Retina (tissue), 1 donor: Measurements from ENCODE around the gene MAD1L1.
"Not testable (repeated sequence)": the region's sequence is repeated elsewhere in the genome, so short reads cannot be mapped to it uniquely, and the experiment has no call there.

Experiments used
- DNase-seq: peaks from one replicate; pipeline ENCODE4 v3.0.0-alpha.2; 2016

Gene MAD1L1

DNA sequence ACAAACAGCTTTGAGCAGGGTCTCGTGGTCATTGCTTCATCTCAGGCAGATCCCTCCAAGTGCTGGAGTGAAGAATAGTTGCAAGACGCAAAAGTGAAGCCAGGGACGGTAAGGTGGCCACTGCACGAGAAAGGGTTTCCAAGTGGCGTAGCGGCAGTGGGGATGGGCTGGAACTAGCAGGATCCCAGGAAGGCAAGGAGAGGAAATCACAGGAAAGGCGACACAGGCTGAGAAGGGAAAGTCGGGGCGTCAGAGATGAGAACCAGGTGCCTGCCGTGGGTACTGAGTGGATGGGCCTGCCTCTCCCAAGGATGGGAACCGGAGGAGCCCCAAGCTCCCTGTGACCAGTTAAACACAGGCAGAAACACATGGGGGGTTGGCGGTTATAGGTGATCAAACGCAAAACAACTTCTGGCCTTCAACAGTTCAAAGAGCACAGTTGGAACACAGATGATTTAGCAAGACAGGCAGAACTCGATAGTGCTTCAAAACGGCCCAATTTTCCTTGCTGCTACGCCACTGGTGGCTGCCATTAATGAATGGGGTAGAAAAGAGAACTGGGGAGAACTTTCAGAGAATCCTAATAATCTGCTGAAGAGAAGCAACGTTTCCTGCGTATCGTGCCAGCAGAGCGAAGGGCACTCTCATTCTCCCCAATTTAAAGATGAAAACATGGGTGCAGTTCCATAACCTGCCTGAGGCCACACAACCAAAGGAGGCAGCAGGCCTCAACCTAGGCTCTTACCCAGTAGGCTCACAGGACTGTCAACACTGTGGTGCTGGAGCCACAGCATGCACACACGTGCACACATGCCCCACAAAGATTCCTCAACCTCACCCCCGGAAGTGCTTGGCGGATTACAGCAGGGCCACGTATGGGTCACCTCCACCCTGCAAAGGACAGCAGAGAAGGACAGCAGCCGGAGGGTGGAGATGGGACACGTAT is 61.9 kb downstream of the MAD1L1 start:
- no peak for DNase-seq

DNA sequence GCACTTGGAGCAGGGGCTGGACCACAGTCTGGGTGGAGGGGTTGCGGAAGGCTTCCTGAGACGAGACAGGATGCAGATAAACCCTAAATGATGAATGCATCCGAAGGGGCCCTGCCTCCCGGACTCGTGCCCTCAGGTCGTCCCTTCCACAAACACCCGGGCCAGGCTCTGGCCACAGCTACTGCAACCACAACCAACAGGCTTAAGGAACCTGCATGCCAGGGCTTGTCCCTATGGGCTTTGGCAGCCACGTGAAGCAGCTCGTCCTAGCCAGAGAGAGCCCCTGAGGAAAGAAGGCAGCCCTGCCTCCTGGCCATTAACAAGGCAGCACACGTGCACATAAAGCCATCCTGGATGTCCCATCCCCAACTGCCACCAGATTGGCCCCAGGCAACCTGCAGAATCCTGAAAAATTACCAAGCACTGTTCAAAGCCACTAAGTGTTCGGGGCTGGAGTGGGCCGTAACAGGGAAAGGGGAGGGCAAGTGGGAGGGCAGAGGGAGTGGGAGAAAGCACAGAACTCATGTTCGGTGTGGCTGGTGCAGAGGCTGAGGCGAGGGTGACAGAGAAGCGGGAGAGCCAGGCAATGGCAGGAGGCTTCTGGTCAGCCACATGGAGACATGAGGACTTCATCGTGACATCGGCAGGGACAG is 62.7 kb downstream of the MAD1L1 start:
- DNase-seq, result no peak

DNA sequence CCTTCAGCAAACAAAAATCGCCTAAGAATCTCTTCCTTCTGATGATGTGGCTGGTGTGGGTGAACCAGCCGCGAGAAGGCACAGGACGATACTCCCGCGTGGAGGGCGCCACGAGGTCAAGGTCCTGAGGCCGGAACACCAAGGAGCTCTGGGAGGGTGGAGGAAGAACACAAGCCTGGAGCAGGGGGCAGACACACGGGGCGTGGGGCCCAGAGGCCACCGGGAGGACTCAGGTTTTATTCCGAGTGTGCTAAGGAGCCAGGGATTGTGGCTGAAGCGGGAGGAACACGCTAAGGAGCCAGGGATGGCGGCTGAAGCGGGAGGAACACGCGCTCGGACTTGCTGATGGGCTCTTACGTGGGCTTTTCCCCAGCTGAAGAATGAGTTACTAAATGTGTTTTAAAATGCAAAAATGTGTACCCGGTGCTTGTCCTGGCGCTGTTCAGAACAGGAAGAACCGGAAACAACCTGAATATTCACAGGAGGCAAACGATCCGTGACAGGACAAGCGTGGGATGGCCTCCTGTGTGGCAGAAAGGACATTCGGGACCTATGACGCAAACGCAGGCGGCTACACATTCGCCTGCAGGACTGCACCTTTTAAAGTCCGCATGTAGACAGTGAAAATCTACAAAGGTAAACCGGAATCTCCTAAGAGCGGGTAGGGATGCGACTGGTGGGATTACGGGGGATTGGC is 64.0 kb downstream of the MAD1L1 start:
- no peak for DNase-seq

DNA sequence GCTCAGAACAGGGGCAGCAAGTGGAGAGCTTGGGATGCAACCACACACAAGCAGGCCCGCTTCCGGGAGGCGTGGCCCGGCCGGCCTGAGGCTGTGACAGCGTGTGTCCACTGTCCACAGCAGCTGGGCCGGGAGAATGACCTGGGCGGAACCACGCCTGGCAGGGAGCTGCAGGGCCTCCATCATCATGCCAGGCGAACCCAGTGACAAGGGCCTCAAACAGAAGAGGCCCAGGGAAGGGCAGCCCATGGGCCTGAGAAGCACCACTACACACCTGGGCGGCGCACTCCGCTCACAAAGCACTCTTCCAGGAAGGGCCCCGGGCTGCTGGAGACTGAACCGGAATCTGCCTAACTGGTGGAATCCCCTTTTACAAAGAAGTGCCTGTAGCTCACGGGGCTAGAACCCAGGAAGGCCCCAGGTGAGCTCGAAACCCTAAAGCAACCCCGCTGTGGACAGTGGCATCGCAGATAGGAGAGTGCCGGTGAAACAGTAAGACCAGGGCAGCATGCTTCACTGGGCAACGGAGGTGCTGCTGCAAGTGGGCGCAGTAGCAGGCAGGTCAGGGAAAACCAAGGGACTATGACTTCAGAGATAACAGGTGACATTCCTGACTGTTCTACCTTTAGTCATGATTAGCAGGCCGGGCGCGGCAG is 66.0 kb downstream of the MAD1L1 start:
- no peak for DNase-seq

DNA sequence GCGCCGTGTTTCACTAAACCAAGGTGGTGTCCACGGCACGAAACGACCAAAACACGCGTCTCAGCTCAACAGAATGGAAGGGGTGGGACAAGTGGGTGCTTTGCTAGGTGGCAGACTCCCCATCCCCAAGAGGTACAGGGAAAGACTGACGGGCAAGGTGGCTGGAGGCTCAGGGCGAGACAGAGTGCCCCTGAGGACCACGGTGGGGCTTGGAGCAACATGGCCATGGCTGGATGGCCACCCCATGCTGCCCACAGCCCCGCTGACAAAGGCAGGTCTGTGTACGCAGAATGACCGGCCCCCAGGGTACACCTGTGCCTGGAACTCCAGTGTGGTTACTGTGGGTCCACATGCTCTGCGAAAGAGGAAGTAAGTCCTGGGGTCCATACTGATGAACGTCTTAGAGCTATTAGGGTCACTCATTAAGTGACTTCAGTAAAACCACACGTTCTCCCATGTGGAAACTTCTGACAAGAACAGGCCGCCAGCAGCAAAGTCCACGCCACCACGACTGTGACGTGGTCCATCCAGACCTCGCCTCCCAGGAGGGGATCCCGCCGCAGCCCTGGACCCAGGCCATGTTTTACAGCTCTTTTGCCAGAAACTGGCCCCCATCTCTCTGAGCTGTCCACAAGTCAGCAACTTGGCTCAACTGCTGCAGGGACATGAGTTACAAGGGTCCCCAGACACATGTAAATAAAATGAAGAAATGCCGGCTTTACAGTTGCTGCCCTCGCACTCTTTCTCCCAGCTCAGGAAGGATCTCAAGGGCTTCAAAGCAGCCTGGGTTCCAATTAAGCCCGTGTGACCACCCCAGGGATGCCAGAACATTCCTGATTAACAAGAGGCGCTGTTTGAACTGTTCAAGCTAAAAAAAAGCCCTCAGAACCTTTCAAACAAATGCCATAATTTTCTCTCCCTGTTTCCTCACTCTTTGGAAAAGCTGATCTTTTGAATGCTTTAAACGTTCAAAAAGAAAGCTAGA is 66.8 kb downstream of the MAD1L1 start:
- no peak for DNase-seq

DNA sequence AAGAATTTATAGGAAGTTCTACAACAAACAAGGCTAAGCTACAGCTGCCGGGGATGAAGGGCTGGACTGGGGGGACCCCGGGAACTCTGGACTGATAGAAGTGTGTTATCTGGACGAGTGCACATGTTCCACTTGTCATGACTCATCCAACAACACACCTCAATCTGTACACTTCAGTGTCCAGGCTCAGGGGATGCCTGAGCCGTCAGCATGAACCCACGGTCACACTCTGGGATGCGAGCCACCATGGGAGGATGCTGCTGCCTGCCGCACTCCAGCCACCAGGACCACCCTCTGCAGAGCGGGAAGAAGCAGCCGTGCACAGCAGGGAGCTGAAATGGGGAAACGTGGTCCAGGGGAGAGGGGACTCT is 67.5 kb downstream of the MAD1L1 start:
- no peak for DNase-seq

DNA sequence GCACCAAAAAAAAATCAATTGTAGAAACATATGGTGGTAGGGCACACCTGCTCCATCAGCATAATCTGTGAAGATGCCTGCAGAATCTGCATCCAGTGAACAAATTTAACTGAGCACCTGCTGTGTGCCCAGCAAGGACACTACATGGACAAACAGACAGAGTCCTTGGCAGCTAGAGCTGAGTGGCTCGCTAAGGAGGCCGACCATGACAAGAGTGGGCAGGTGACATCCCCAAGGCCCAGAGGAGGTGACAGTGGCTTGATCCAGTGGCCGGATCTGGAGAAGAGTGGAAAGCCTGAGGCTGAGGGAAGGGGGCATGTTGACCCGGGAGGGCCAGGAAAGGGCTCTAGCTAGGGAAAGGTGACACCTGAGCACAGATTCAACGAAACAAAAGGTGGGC is 68.1 kb downstream of the MAD1L1 start:
- DNase-seq, result no peak

DNA sequence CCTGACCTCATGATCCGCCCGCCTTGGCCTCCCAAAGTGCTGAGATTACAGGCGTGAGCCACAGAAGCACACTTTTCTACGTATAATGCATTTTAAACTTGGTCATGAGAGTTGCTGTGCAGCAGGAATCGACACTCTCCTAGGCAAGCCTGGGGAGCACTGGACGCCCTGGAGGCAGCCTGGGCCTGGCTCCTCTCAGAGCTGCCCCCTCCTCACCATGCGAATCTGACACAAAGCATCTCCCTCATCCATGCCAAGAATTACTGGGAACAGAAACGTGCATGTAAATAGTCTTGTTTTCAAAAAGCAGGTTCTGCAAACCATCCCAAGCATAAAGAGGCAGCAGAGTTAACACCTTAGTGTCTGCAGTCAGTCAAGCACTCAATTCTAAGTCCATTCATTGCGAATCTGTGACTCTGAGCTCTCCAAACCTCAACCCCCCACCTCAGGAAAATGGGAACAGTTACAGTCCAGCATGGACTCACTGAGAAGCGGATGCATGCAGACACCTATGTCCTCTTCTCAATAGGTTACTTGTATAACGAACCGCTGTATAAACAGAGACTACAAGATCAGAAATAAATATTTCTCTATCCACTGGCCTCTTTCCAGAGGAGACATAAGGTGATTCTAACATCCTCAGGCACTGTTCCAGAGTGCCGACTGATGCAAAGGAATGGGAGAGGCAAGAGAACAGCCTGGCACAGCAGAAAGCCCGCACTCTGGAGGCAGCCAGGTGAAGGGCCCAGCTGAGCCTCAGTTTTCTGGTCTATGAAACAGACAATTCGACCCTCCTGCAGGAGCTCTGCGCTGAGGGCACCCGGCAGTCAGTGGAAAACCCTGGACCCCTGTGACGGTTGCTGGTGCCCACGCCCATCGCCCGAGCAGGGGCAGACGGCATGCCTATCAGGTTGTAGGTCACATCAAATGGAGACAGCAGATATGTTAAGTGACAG is 68.9 kb downstream of the MAD1L1 start:
- no peak for DNase-seq

DNA sequence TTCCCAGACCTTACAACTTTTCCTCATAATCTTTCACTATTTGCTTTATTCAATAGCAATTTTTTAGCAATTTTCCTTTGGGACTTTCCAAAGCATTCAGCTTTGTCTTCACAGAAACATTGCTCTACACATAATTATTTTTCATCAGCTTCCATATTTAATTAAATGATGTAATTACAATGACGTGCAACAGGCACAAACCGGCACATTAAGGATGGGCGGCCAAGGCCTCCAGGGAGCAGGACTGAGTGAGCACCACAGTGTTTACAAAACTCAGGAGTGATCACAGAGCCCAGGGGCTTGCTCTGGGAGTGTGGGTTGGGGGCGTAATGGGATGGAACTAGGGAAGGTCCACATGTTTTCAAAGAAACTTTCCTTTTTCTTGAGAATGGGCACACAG is 69.8 kb downstream of the MAD1L1 start:
- DNase-seq, result no peak

DNA sequence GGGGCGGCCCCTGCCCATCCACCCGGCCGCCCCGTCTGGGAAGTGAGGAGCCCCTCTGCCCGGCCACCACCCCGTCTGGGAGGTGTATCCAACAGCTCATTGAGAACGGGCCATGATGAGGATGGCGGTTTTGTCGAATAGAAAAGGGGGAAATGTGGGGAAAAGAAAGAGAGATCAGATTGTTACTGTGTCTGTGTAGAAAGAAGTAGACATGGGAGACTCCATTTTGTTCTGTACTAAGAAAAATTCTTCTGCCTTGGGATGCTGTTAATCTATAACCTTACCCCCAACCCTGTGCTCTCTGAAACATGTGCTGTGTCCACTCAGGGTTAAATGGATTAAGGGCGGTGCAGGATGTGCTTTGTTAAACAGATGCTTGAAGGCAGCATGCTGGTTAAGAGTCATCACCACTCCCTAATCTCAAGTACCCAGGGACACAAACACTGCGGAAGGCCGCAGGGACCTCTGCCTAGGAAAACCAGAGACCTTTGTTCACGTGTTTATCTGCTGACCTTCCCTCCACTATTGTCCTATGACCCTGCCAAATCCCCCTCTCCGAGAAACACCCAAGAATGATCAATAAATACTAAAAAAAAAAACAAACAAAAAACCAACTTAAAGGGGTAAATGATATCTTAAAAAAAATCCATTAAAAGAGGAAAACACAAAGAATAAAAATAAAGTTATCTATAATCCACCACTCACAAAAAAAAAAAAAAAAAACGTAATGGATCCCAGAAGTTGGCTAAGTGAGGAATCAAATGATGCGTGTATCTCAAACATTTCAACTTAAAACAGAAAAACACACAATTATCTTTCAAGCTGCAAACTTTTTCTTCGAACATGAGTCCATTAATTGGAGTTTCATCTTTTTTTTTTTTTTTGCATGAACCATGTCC is 70.5 kb downstream of the MAD1L1 start:
- not testable (repeated sequence) for DNase-seq

DNA sequence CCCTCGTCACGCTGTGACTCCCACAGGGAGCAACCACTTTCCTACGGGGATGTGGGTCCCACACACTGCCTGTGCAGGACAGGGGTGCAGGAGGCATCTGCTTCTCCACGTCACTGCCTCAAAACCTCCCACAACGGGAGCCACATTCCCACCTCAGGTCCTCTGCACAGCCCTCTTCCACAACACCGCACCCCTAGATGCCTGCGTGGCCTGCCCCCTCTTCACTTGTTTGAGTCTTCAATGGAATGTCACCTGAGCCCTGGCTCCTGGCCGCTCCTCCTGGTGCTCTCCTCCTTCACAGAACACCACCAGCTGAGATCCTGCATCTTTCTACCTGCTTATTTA is 73.6 kb downstream of the MAD1L1 start:
- DNase-seq, result no peak

DNA sequence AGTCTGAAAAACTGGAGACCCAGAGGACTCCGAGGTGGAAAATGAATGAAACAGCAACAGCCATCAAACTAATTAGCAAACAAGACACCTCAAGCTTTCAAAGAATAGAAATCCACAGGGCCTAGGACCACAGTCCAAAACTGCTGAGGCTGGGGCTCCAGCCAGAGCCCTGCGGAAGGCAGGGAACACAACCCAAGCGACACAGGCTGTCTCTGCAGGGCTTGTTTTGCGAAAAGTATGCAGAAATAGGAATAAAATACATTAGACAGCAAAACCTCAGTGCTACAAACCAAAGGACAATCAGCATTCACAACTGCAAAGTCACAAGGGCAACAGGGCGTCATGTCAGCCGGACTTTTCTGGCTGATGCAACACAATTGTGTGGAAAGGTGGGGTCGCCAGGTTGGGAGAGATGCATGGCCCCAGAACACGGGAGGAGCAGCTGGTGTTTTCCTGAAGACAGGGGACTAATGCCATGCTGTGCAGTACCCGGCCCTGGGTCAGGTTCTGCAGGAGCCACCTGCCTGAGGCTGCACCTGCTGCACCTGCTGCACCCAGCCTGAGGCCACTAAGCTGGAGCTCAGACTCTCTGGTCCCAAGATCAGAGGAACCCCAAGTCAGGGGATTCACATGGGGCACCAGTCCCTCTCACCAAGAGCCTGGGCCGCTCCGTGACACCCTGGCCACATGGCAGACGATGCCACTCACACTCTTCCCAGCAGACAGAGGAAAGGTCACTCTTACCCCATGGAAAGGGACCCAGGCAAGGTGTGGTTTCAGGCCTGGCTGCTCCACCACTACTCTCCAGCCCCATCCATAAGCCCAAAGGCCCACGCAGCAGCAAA is 74.2 kb downstream of the MAD1L1 start:
- no peak for DNase-seq

DNA sequence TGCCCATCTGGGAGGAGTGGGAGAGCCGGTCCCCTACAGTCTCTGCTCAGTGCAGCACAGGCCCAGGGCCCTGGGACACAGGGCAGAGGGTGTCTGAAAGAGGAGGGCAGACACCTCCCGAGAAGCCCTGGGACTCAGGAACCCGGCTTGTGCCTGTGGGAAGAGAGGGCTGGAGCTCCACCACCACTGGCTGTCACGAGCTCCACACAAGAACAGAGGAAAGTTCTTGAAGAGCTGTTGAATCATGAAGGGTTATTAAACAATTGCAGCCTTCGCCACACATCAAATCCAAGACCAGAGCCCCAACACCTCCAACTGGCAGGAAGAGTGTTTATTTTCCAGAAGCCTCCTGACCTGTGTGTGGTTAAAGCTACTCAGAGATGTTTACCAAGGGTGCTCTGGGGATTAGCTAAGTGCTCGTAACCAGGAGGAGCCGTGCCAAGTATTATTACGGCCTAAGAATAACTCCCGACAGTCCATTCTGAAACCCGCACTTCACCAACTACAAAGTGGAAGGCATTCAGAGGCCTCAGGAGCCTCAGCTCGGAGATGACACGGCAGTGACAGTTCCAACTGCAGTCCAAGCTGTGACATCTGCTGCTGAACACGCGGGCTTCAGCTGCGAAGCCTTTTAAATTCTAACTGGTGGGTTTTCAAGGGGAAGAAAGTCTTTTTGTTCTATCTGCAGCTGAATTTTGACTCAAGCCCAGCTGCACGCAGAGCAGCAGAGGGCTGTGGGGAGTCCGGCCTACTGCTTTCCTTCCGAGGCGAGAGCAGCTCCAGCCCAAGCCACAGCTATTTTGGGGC is 75.1 kb downstream of the MAD1L1 start:
- DNase-seq, result peak; percentile 64

DNA sequence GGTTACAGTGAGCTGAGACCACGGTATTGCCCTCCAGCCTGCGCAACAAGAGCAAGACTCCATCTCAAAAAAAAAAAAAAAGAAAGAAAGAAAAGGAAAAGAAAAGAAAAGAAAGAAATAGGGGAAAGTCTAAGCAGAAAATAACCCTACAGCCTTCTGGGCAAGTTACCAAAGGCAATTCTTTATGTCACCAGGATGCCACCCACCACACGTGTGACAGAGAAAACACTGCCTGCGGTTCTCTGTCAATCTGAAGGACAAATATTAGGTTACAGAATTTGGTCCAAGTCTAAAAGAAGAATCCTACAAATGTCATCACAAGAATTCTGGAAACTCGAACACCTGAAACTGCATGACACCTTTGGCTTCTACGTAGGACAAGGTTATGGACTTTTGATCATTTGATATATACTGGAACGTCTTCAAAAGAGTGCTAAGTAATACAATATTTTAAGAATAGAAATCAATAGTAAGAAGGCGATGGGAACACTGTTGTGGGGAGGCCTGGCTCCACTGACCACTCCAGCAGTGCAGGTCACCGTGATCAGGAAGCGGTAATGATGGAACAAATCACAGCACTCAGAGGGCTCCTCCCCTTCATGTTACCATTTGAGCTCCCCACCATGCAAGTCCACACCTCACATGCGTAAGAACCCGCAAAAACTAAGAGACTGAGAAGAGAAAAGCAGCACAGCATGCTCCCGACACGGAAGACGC is 75.8 kb downstream of the MAD1L1 start:
- no peak for DNase-seq

DNA sequence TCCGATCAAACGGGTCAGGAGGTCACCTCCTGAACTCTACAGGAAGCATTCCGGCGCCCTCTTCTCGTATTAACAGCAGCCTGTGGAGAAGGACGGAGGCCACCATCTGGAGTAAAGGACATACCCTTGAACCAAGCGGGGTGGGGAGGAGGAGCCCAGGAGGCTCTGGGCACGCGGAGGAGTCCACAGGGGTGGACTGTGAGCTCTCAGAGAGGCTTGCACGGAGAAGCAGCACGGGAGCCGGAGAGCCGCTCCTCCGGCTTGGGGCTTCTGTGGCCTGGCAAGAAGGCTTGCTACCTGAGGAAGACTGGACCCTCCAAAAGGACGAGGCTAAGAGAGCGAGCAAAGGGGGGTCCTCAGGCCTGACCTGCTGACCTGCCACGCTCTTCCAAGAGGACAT is 77.9 kb downstream of the MAD1L1 start:
- DNase-seq, result no peak

DNA sequence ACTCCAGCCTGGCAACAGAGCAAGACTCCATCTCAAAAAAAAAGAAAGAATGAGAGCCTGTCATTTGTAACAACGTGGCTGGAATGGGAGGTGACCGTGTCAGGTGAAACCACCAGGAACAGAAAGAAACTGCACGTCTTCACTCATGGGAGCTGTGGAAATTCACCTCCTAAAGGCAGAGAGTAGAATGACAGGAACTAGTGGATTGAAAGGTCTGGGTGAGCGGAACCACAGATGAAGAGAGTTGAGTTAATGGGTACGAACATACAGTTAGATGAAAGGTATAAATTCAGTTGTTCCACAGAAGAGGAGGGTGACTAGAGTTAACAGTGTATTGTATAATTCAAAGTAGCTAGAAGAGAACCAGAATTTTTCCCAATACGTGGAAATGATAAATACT is 78.6 kb downstream of the MAD1L1 start:
- no peak for DNase-seq

DNA sequence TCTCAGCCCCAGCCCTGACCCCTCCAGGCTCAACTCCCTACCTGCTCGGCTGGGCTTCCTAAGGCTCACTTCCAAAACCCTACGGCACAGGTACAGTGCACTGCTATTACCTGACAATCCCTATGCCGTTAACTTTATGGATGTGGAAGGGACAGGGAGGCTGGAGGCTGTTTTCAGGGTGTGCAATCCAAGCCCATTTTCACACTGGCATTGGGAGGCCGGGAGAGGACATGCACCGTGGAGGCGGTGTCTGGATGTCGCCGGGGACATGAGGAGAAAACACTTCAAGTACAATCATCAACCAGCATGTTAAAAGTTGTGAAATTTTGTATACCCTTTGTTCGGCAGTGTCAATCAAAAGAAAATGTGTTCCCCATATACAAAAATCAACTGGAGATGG is 80.1 kb downstream of the MAD1L1 start:
- DNase-seq, result no peak
